HepG2 (cell line): ENCODE measurements around the gene PRKCE. TPM values are rescaled to one million over a fixed set of nuclear protein-coding genes. Genes with fewer than 3 reads are reported as not detected.

Experiments
- ATAC-seq: fragments of 200-7000 bp; cut with Tn5 transposase; 3 replicates; pipeline ENCODE4 v1.9.1; 2020; ENCODE audit warnings: mild to moderate bottlenecking, moderate library complexity
- BruUV-seq: library from RNA; stranded (reverse); fragments of 400-500 nt; replicated peaks from 2 replicates; lab custom pipeline; 2021; lab: Mats Ljungman, UMichigan
- CTCF ChIA-PET: fragments of 300-600 bp; formaldehyde crosslinking; extraction: SDS; loops from one replicate; lab custom pipeline; 2021; ENCODE audit warnings: low total read pairs, inconsistent platforms, low intra/inter-chr PET ratio; lab: Yijun Ruan, JAX
- POLR2A ChIA-PET: fragments of 350-600 bp; sonication (Branson Sonifier 250); formaldehyde crosslinking; loops from one replicate; lab custom pipeline; 2020; ENCODE audit warnings: antibody characterized with exemption, inconsistent platforms; lab: Yijun Ruan, JAX
- DNase-seq: peaks from one replicate; pipeline ENCODE4 v3.0.0-alpha.2; 2015; ENCODE audit warnings: low spot score
- FAIRE-seq: peaks from 3 replicates; lab custom pipeline; 2011; peaks lifted over from hg19 to GRCh38; lab: Jason Lieb, UNC
- H2AFZ ChIP-seq: one replicate; pipeline ENCODE4 v1.6.1; 2011; ENCODE audit warnings: low read length, inconsistent platforms
- H3K27ac ChIP-seq: fragments of 300-600 bp; 3 replicates; pipeline ENCODE4 v1.8.0; 2011; ENCODE audit warnings: mixed run types, mild to moderate bottlenecking, mixed read lengths, low read length, inconsistent platforms; ENCODE audit not compliant: insufficient read depth; ENCODE audit errors: extremely low read length
- H3K27me3 ChIP-seq, 2 experiments: fragments of 200-600 bp in 1 of 2; 2 replicates in 1 of 2; 3 replicates in 1 of 2; pipeline versions ENCODE4 v1.6.0 to v1.8.0; 2011; ENCODE audit warnings: low read length in 2 of 2, mild to moderate bottlenecking in 2 of 2, moderate library complexity in 2 of 2, inconsistent platforms in 1 of 2; ENCODE audit not compliant: insufficient read depth in 2 of 2, control insufficient read depth in 1 of 2
- H3K36me3 ChIP-seq, 2 experiments: fragments of 200-600 bp in 1 of 2; replicated peaks in 1 of 2; 2 replicates in 1 of 2; 3 replicates in 1 of 2; pipeline versions ENCODE4 v1.5.1 to v1.8.0; 2011; ENCODE audit warnings: low read length in 2 of 2, inconsistent platforms in 1 of 2; ENCODE audit not compliant: insufficient read depth in 2 of 2, control insufficient read depth in 1 of 2
- H3K4me1 ChIP-seq: 2 replicates; pipeline ENCODE4 v1.5.1; 2012; ENCODE audit warnings: low read length, inconsistent platforms; ENCODE audit not compliant: insufficient read depth
- H3K4me2 ChIP-seq: 2 replicates; pipeline ENCODE4 v1.6.0; 2011; ENCODE audit warnings: low read depth, low read length, inconsistent platforms
- H3K4me3 ChIP-seq, 3 experiments: fragments of 200-600 bp in 1 of 3; sonication (generic), shearing (Covaris generic) in 1 of 3; replicated peaks in 1 of 3; 2 replicates each; pipeline ENCODE4 v1.5.1; 2011 to 2016; ENCODE audit warnings: low read length in 3 of 3, inconsistent platforms in 2 of 3, low read depth in 2 of 3, mild to moderate bottlenecking in 2 of 3, control low read depth in 1 of 3, mixed read lengths in 1 of 3; ENCODE audit not compliant: insufficient read depth in 1 of 3
- H3K79me2 ChIP-seq: one replicate; pipeline ENCODE4 v1.6.1; 2011; ENCODE audit warnings: low read length, inconsistent platforms; ENCODE audit not compliant: insufficient read depth
- H3K9ac ChIP-seq: 2 replicates; pipeline ENCODE4 v1.6.0; 2011; ENCODE audit warnings: mild to moderate bottlenecking, low read depth, low read length, inconsistent platforms; ENCODE audit not compliant: insufficient read depth
- H3K9me3 ChIP-seq: 2 replicates; pipeline ENCODE4 v1.5.1; 2012; ENCODE audit warnings: mild to moderate bottlenecking, low read length
- H4K20me1 ChIP-seq: 2 replicates; pipeline ENCODE4 v1.6.0; 2011; ENCODE audit warnings: inconsistent platforms, mild to moderate bottlenecking, low read length, moderate library complexity; ENCODE audit not compliant: insufficient read depth
- CEBPG ChIP-seq: IDR thresholded peaks from 2 replicates; pipeline ENCODE4 v1.6.1; 2016
- CREB1 ChIP-seq, 2 experiments: fragments of 450-650 bp in 1 of 2; IDR thresholded peaks; 2 replicates each; pipeline ENCODE4 v1.6.1; 2016 to 2017; ENCODE audit warnings: control low read depth in 1 of 2, mild to moderate bottlenecking in 1 of 2, missing compliant biosample characterization in 1 of 2, missing genetic modification characterization in 1 of 2
- JUN ChIP-seq: sonication (generic); formaldehyde crosslinking; IDR thresholded peaks from 2 replicates; pipeline ENCODE4 v1.4.0; 2020; ENCODE audit warnings: mild to moderate bottlenecking, missing genetic modification reagents
- NR2F2 ChIP-seq: IDR thresholded peaks from 2 replicates; pipeline ENCODE4 v1.6.1; 2012; ENCODE audit warnings: low read depth, inconsistent platforms, borderline replicate concordance
- RNF2 ChIP-seq: fragments of 450-650 bp; conservative IDR thresholded peaks from 2 replicates; pipeline ENCODE4 v1.6.1; 2016; ENCODE audit warnings: low read depth
- SRF ChIP-seq: IDR thresholded peaks from 2 replicates; pipeline ENCODE4 v1.6.1; 2011; ENCODE audit warnings: mild to moderate bottlenecking, low read depth, low read length, moderate library complexity
- SRY ChIP-seq: sonication (generic); formaldehyde crosslinking; IDR thresholded peaks from 2 replicates; pipeline ENCODE4 v1.8.0; 2022; ENCODE audit warnings: mild to moderate bottlenecking, missing genetic modification reagents
- TEAD2 ChIP-seq: sonication (generic); formaldehyde crosslinking; IDR thresholded peaks from 2 replicates; pipeline ENCODE4 v1.9.0; 2021; ENCODE audit warnings: missing genetic modification reagents
- YEATS2 ChIP-seq: sonication (generic); formaldehyde crosslinking; IDR thresholded peaks from 2 replicates; pipeline ENCODE4 v1.4.0; 2020; ENCODE audit warnings: missing genetic modification reagents, borderline replicate concordance
- ZNF546 ChIP-seq: sonication (generic); formaldehyde crosslinking; conservative IDR thresholded peaks from 2 replicates; pipeline ENCODE4 v1.8.1; 2023; ENCODE audit warnings: mild to moderate bottlenecking, missing genetic modification reagents
- ZNF674 ChIP-seq: sonication (generic); formaldehyde crosslinking; IDR thresholded peaks from 2 replicates; pipeline ENCODE4 v1.5.0; 2020; ENCODE audit warnings: low read depth, mild to moderate bottlenecking, missing genetic modification reagents
- WGBS: methylation state at CpG from one replicate; pipeline ENCODE4 v1.1.6; 2017; ENCODE audit warnings: low lambda C conversion rate; 5-methylcytosine and 5-hydroxymethylcytosine counted together
- in situ Hi-C: cut with HindIII; loops from 2 replicates; pipeline ENCODE4 v1.10.0; 2017; ENCODE audit warnings: low pct_unique_long_range_greater_than_20kb; ENCODE audit not compliant: extremely low pct_ligation_motif_present
- intact Hi-C: fragments of 100-400 bp; cut with micrococcal nuclease; formaldehyde crosslinking; loops from one replicate; pipeline ENCODE4 v1.10.0; 2022; ENCODE audit not compliant: unreplicated experiment
- polyA plus RNA-seq, 8 experiments: library from polyadenylated mRNA; depleted of rRNA in 3 of 8; stranded (reverse) in 7 of 8; unstranded in 1 of 8; fragments of >200 nt; fragmentation: Illumina TruSeq in 4 of 8; extraction: Trizol in 4 of 8; gene quantifications; 2 replicates each; pipeline versions ENCODE4 v1.2.1 to v1.2.3, GENCODE V29; 2011 to 2016; ENCODE audit warnings: low read depth in 4 of 8, missing spikeins in 1 of 8, mixed read lengths in 1 of 8; ENCODE audit not compliant: insufficient read depth in 1 of 8
- total RNA-seq, 5 experiments: library from RNA; depleted of rRNA; stranded (reverse); fragments of >200 nt; fragmentation: Illumina TruSeq; extraction: Trizol; gene quantifications; 2 replicates each; pipeline ENCODE4 v1.2.3, GENCODE V29; 2016; ENCODE audit warnings: low read depth in 1 of 5
- TF ChIP-seq, protein P1 (sequence below): sonication (generic); formaldehyde crosslinking; IDR thresholded peaks from 2 replicates; pipeline ENCODE4 v1.5.0; 2020; ENCODE audit warnings: mild to moderate bottlenecking, missing genetic modification reagents
- TF ChIP-seq, protein P2 (sequence below): sonication (generic); formaldehyde crosslinking; IDR thresholded peaks from 2 replicates; pipeline ENCODE4 v1.5.0; 2020; ENCODE audit warnings: missing genetic modification reagents
- TF ChIP-seq, protein P3 (sequence below): sonication (generic); formaldehyde crosslinking; IDR thresholded peaks from 2 replicates; pipeline ENCODE4 v1.5.0; 2020; ENCODE audit warnings: mild to moderate bottlenecking, missing genetic modification reagents

The PRKCE gene
- total and polyA plus RNA-seq, 2 of the 13 experiments (the other 11 are each of a cell fraction or from before 2014, with no cell fraction given), result 1.0 to 3.9 TPM

DNA sequence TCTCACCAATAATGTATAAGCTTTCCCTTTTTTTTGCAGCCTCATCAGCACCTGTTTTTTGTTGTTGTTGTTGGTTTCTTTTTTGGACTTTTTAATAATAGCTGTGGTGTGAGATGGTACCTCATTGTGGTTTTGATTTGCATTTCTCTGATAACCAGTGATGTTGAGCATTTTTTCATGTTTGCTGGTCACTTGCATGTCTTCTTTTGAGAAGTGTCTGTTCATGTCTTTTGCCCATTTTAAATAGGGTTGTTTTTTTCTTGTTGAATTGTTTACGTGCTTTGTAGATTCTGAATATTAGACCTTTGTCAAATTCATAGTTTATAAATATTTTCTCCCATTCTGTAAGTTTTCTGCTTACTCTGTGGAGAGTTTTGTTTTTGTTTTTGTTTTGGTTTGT is 557.3 kb downstream of the PRKCE start:
- POLR2A ChIA-PET, result no interaction called here
- intact Hi-C loops, result no loop called here
- no peak for ATAC-seq
- no peak for FAIRE-seq
- no peak overlapping the region for H2AFZ ChIP-seq
- no peak overlapping the region for H3K9ac ChIP-seq
- H3K79me2 ChIP-seq, result no peaks in the 10 kb centered on the region
- no peaks in the 10 kb centered on the region for H3K36me3 ChIP-seq
- in situ Hi-C loops, result no loop called here
- CTCF ChIA-PET, result no interaction called here
- no peak for DNase-seq
- H3K9me3 ChIP-seq, result peaks cover 10% of the 10 kb centered on the region; the same call in 1 of the 2 replicates
- H3K4me3 ChIP-seq, result no peak overlapping the region
- BruUV-seq, result no TSS peak
- H3K27me3 ChIP-seq, result peaks cover 0 to 6% of the 10 kb centered on the region in 2 experiments; a peak in 1 of 5 replicates
- WGBS, result 44% methylated on average over 1 of the region's 1 CpG
- no peak overlapping the region for H3K27ac ChIP-seq
- H4K20me1 ChIP-seq, result no peaks in the 10 kb centered on the region
- no peak overlapping the region for H3K4me2 ChIP-seq
- no peaks in the 10 kb centered on the region for H3K4me1 ChIP-seq
- TF ChIP-seq CREB1 (IDR thresholded peaks at IDR 0.05), result no peak
- TF ChIP-seq CREB1 (CRISPR knock-in tag; IDR thresholded peaks at IDR 0.05), result no peak
- TF ChIP-seq, protein P1, sequence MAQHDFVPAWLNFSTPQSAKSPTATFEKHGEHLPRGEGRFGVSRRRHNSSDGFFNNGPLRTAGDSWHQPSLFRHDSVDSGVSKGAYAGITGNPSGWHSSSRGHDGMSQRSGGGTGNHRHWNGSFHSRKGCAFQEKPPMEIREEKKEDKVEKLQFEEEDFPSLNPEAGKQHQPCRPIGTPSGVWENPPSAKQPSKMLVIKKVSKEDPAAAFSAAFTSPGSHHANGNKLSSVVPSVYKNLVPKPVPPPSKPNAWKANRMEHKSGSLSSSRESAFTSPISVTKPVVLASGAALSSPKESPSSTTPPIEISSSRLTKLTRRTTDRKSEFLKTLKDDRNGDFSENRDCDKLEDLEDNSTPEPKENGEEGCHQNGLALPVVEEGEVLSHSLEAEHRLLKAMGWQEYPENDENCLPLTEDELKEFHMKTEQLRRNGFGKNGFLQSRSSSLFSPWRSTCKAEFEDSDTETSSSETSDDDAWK (CRISPR knock-in tag), result no peak
- no peak for TF ChIP-seq TEAD2 (CRISPR knock-in tag)
- no peak for TF ChIP-seq ZNF546 (CRISPR knock-in tag)
- no peak for TF ChIP-seq RNF2
- TF ChIP-seq NR2F2, result no peak
- TF ChIP-seq, protein P2, sequence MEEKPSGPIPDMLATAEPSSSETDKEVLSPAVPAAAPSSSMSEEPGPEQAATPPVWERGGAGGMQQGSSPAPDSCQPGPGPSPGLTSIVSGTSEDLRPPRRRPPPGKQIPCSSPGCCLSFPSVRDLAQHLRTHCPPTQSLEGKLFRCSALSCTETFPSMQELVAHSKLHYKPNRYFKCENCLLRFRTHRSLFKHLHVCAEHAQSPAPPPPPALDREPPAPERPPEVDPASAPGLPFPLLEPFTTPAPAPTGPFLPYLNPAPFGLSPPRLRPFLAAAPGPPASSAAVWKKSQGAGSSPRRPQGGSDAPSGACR, result no peak
- TF ChIP-seq YEATS2 (CRISPR knock-in tag), result no peak
- TF ChIP-seq JUN, result no peak
- TF ChIP-seq SRF, result no peak
- TF ChIP-seq, protein P3, sequence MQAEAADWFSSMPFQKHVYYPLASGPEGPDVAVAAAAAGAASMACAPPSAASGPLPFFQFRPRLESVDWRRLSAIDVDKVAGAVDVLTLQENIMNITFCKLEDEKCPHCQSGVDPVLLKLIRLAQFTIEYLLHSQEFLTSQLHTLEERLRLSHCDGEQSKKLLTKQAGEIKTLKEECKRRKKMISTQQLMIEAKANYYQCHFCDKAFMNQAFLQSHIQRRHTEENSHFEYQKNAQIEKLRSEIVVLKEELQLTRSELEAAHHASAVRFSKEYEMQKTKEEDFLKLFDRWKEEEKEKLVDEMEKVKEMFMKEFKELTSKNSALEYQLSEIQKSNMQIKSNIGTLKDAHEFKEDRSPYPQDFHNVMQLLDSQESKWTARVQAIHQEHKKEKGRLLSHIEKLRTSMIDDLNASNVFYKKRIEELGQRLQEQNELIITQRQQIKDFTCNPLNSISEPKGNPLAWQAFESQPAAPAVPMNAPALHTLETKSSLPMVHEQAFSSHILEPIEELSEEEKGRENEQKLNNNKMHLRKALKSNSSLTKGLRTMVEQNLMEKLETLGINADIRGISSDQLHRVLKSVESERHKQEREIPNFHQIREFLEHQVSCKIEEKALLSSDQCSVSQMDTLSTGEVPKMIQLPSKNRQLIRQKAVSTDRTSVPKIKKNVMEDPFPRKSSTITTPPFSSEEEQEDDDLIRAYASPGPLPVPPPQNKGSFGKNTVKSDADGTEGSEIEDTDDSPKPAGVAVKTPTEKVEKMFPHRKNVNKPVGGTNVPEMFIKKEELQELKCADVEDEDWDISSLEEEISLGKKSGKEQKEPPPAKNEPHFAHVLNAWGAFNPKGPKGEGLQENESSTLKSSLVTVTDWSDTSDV, result no peak
- TF ChIP-seq SRY, result no peak
- TF ChIP-seq CEBPG (CRISPR knock-in tag), result no peak
- TF ChIP-seq ZNF674 (CRISPR knock-in tag), result no peak
